HTERT RPE-1 (cell line): Measurements from ENCODE around the gene DYRK1A.

Experiments
- in situ Hi-C: fragments of 300-500 bp; cut with MboI; formaldehyde crosslinking; loops from 4 replicates; pipeline ENCODE4 v1.14.3; 2020; ENCODE audit warnings: low sequenced_read_pairs

Gene DYRK1A

DNA sequence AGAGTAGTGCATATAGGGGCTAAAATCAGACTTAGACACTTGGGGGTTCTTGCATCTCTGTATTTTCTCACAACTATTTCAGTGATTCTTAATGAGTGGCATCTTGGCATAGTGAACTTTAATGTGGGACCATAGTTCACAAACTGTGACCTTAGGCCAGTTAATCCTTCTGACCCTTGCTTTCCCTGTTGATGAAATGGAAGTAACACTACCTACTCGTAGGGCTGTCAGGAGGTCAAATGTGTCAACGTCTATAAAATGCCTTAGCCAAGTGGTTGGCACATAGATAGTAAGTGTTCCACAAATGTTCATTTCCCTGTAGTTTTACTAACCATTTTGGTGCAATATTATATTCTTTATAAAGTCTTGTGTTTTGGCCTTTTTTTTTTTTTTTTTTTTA lies 49.4 kb downstream of the DYRK1A start:
- in situ Hi-C loops: no loop called here

- in situ Hi-C loops: no loop called here
Measured at GRCh38 chr21:37416914-37417313, 50.3 kb downstream of the DYRK1A start.

GRCh38 chr21:37419228-37419906 lies 52.8 kb downstream of the DYRK1A start:
- in situ Hi-C loops: no loop called here

DNA sequence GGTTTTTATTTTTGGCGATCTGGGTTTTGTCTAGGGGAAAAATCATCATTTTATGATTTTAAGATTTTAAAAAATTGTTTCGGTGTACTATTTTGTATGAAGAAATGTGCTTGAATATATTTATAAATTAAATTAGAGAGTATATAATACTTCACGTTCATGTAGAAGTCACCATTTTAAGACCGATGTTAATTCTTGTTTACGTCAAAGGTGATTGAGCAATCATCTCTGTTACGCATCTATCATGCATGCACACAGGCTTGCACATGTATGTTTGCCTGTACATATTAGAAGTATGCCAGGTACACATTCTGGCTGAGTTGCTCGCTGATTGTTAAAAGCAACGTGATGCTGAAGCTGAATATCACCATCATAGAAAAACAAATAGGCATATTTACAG lies 54.7 kb downstream of the DYRK1A start:
- in situ Hi-C loops: no loop called here

DNA sequence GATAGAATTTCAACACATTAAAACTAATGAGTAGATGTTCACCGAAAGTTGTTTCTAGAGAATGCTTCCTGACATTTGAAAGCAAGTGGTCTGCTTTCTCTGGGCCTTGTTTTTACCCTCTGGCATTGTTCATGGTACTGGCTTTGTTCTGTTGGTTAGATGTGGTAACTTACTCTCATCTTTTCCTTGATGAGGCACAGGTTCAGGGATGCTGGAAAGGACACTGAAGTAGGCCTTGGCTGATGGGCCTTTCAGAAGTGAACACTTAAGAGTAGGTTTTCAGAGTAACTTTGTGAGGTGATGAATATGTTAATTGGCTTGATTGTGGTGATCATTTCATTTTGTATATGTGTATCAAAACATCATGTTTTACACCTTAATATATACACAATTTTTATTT lies 55.8 kb downstream of the DYRK1A start:
- in situ Hi-C loops: no loop called here

- in situ Hi-C loops: no loop called here
Measured at GRCh38 chr21:37423103-37423502, 56.5 kb downstream of the DYRK1A start.

DNA sequence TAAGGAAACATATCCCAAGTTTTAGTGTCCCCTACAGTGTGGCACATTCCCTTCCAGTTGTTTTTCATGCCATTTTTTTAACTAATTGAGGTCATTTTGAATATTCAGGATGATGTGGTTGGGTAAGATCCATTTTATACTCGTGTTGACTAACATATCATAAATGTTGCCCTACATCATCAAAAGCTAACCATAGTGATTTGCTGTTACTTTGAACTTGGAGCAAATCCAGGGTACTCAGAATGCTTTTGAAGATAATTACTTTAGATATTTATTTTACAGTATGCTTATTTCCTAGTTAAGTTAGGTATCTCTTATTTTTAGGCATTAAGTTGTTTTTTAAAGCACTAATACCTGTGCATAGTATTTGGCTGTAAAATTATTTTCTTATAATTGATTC lies 57.8 kb downstream of the DYRK1A start:
- in situ Hi-C loops: no loop called here

GRCh38 chr21:37425001-37425400 lies 58.4 kb downstream of the DYRK1A start:
- in situ Hi-C loops: no loop called here

- in situ Hi-C loops: no loop called here
Measured at GRCh38 chr21:37425684-37426083, 59.1 kb downstream of the DYRK1A start.

DNA sequence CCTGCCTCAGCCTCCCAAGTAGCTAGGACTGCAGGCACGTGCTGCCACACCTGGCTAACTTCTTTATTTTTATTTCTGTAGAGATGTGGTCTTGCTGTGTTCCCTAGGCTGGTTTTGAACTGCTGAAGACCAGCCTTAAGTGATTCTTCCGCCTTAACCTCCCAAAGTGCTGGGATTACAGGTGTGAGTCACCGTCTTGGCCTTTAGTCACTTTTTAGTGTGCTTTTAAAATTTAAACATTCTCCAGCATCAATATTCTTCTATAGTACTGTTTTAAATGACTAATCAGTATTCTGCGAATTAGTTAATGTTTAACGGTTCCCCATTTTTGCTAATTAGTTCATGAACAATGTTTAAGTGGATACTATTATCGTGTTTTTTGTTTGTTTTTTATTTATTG lies 60.6 kb downstream of the DYRK1A start:
- in situ Hi-C loops: no loop called here

- in situ Hi-C loops: no loop called here
Measured at GRCh38 chr21:37429356-37429755, 62.8 kb downstream of the DYRK1A start.

GRCh38 chr21:37430184-37430821 lies 63.7 kb downstream of the DYRK1A start:
- in situ Hi-C loops: no loop called here

GRCh38 chr21:37431243-37431642 lies 64.7 kb downstream of the DYRK1A start:
- in situ Hi-C loops: no loop called here

DNA sequence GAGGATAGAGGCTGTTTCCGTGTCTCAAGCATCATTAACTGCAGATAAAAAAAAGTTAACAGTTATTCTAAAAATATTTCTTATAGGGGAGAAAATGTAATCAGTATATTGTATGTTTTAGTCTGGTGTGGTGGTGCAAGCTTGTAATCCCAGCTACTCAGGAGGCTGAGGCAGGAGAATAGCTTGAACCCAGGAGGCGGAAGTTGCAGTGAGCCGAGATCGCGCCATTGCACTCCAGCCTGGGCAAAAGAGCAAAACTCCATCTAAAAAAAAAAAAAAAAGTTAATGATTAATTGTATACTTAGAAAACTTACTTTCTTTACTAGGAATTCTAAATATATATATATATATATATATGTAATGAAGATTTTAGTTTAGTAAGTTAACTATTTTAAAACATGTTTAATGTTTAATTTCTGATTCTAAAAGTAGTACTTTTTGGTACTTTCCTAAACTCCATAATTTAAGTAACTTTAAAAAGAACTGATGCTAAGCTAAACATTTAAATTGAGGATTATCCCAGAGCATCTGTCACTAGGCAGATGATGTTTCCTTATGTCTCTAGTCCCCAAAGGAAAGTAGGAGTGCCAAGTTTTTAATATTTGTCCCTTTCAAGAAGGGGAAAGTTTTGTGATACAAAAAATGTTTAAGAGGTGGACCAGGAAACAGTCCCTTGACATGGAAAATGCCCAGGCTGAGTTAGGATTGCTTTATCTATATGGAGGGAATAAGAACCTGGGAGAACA lies 66.3 kb downstream of the DYRK1A start:
- in situ Hi-C loops: no loop called here

GRCh38 chr21:37433456-37433840 lies 66.9 kb downstream of the DYRK1A start:
- in situ Hi-C loops: no loop called here

DNA sequence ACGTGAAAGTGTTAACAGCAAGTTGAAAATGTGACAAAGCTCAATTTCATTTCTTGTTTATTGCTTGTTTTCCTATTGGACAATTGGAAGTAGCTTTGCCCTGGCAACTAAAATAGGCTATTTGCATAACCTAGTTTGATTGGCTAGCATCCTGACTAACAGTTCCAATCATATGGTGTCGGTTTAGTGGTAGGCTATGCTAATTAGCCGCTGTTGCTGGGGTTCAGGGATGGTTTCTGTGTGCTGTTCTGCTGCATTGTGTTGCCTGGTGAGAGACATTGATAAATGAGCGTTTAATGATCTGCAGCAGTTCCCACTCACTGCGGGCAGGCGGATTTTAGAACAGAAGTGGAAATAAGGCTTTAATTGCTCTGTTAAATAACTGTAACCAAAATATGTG lies 68.5 kb downstream of the DYRK1A start:
- in situ Hi-C loops: no loop called here

GRCh38 chr21:37435711-37436110 lies 69.1 kb downstream of the DYRK1A start:
- in situ Hi-C loops: no loop called here

GRCh38 chr21:37436174-37436573 lies 69.6 kb downstream of the DYRK1A start:
- in situ Hi-C loops: no loop called here

GRCh38 chr21:37437376-37438080 lies 71.0 kb downstream of the DYRK1A start:
- in situ Hi-C loops: no loop called here

GRCh38 chr21:37443683-37444082 lies 77.1 kb downstream of the DYRK1A start:
- in situ Hi-C loops: no loop called here

- in situ Hi-C loops: no loop called here
Measured at GRCh38 chr21:37445228-37445627, 78.7 kb downstream of the DYRK1A start.

DNA sequence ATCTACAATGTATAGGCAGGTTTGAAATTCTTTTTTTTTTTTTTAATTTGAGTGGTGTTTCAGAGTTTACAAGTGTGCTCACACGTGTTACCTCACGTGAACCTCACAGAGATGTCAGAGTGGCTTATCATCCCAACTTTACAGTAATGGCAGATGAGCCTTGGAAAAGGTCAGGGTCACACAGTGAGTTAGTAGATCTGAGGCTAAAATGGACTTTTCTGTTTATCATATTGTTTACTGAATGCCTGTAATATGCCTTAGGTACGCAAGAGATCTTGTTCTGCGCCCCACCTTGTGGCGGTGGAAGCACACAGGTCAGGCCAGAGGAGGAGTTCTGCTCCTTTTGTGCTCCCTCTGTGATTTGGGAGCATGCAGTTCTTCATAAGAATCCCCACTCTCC lies 80.0 kb downstream of the DYRK1A start:
- in situ Hi-C loops: no loop called here
